ENCODE measurements around the gene DPF1.
A peak's percentile ranks its signal among the peaks of the same experiment; 100 is the strongest.
"Not testable (repeated sequence)": the region's sequence is repeated elsewhere in the genome, so short reads cannot be mapped to it uniquely, and the experiment has no call there.

The DPF1 gene

DNA sequence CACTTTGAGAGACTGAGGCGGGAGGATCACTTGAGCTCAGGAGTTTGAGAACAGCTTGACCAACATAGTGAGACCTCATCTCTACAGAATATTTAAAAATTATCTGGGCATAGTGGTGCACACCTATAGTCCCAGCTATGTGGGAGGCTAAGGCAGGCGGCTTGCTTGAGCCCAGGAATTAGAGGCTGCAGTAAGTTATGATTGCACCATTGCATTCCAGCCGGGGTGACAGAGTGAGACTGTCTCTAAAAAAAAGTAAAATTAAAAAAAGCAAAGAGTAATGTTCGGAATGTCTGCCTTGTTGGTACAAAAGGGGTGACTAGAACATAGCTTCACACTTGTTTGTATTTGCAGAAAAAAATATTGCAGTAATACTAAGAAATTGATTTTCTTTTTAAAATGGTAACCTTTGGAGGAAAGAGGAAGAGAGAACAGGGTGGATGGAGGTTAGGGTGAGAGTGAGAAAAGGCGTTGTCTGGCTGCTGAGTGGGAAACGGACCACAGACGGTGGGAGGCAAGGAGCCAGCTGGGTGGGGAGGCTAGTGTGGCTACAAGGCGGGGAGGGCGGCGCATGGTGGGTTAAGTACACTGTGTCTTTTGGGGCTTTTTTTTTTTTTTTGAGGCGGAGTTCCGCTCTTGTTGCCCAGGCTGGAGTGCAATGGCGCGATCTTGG is 21.9 kb upstream of the DPF1 start:
- no peak overlapping the region for H3K9ac ChIP-seq (ENCODE audit: insufficient read length)
- DNase-seq (ENCODE audit: low read depth, low spot score): no peak
- H3K4me3 ChIP-seq: no peak overlapping the region
- no peaks in the 10 kb centered on the region for H3K36me3 ChIP-seq (ENCODE audit: insufficient read depth, low read length)
- no peak overlapping the region for H3K27ac ChIP-seq
- no peaks in the 10 kb centered on the region for H3K9me3 ChIP-seq (ENCODE audit: low read depth, low read length)
- TF ChIP-seq EZH2 (IDR thresholded peaks at IDR 0.05) (no peak), FOXP2 (optimal IDR thresholded peaks at IDR 0.05; ENCODE audit: control extremely low read depth, extremely low read length, insufficient read depth) (no peak), POLR2AphosphoS5 (IDR thresholded peaks at IDR 0.05; ENCODE audit: borderline replicate concordance, low read depth, low read length) (no peak)

DNA sequence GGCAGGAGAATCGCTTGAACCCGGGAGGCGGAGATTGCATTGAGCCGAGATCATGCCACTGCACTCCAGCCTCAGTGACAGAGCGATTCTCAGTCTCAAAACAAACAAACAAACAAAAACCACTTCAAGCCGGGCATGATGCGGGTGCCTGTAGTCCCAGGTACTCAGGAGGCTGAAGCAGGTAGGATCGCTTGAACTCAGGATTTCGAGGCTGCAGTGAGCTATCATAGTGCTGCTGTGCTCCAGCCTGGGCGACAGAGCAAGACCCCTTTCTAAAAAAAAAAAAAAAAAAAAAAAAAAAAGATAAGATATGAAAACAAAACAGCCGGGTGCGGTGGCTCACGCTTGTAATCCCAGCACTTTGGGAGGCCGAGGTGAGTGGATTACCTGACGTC is 19.3 kb upstream of the DPF1 start:
- Histone ChIP-seq H3K36me3 (ENCODE audit: insufficient read depth, low read length) (no peaks in the 10 kb centered on the region), H3K9ac (ENCODE audit: insufficient read length) (no peak overlapping the region), H3K27ac (no peak overlapping the region), H3K4me3 (no peak overlapping the region; the same call in 1 of the 2 replicates), H3K9me3 (ENCODE audit: low read depth, low read length) (no peaks in the 10 kb centered on the region)
- TF ChIP-seq POLR2AphosphoS5 (IDR thresholded peaks at IDR 0.05; ENCODE audit: borderline replicate concordance, low read depth, low read length): no peak
- TF ChIP-seq EZH2 (IDR thresholded peaks at IDR 0.05): no peak
- no peak for TF ChIP-seq FOXP2 (optimal IDR thresholded peaks at IDR 0.05; ENCODE audit: control extremely low read depth, extremely low read length, insufficient read depth)
- no peak for DNase-seq (ENCODE audit: low read depth, low spot score)

GRCh38 chr19:38239816-38240215 is 15.8 kb upstream of the DPF1 start:
- Histone ChIP-seq H3K9me3 (ENCODE audit: low read depth, low read length) (no peaks in the 10 kb centered on the region), H3K9ac (ENCODE audit: insufficient read length) (no peak overlapping the region), H3K27ac (no peak overlapping the region), H3K36me3 (ENCODE audit: insufficient read depth, low read length) (no peaks in the 10 kb centered on the region), H3K4me3 (no peak overlapping the region)
- TF ChIP-seq POLR2AphosphoS5 (IDR thresholded peaks at IDR 0.05; ENCODE audit: borderline replicate concordance, low read depth, low read length) (no peak), EZH2 (IDR thresholded peaks at IDR 0.05) (no peak), FOXP2 (optimal IDR thresholded peaks at IDR 0.05; ENCODE audit: control extremely low read depth, extremely low read length, insufficient read depth) (no peak)
- no peak for DNase-seq (ENCODE audit: low read depth, low spot score)

DNA sequence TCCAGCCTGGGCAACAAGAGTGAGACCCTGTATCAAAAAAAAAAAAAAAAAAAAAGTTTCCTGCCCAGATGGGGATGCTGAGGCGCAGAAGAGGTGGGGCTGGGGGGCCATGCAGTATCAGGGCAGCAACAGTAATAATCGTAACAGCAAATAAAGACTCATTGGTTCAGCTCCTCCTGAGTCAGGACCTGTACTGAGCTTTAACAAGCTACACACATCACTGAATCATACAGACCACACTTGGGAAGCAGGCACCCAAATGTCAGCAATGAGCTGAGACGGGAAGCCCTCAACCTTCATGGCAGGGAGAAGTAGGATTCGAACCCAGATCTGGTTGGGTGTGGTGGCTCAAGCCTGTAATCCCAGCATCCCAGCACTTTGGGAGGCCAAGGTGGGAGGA is 10.6 kb upstream of the DPF1 start:
- no peak overlapping the region for H3K9ac ChIP-seq (ENCODE audit: insufficient read length)
- no peaks in the 10 kb centered on the region for H3K9me3 ChIP-seq (ENCODE audit: low read depth, low read length)
- H3K36me3 ChIP-seq (ENCODE audit: insufficient read depth, low read length): no peaks in the 10 kb centered on the region
- TF ChIP-seq EZH2 (IDR thresholded peaks at IDR 0.05): no peak
- no peak for TF ChIP-seq POLR2AphosphoS5 (IDR thresholded peaks at IDR 0.05; ENCODE audit: borderline replicate concordance, low read depth, low read length)
- TF ChIP-seq FOXP2 (optimal IDR thresholded peaks at IDR 0.05; ENCODE audit: control extremely low read depth, extremely low read length, insufficient read depth): no peak
- no peak overlapping the region for H3K27ac ChIP-seq
- H3K4me3 ChIP-seq: no peak overlapping the region
- DNase-seq (ENCODE audit: low read depth, low spot score): no peak

DNA sequence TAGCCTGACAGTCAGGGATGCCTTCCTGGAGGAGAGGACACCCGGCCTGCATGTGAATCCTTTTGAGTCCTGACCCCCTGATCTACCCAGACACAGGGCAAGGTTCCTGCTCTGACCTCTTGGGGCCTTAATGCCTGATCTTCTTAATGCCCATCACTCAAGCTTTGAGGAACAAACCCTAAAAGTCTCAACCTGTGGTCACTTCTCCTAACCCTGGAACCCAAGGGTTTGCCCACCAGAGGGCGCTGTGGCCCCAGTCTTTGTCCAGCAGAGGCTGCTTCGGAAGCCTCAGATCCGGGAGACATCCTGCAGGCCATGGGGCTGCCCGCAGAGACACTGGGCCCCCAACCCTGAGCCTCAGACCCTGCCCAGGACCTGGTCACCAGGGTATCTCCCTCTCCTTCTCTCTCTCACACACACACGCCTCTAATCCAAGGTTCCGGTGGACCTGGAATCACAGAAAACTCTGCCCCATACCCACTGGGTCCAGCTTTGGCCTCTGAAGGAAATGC is 9.8 kb upstream of the DPF1 start:
- Histone ChIP-seq H3K9ac (ENCODE audit: insufficient read length) (no peak overlapping the region), H3K4me3 (no peak overlapping the region), H3K36me3 (ENCODE audit: insufficient read depth, low read length) (no peaks in the 10 kb centered on the region), H3K27ac (no peak overlapping the region), H3K9me3 (ENCODE audit: low read depth, low read length) (no peaks in the 10 kb centered on the region)
- DNase-seq (ENCODE audit: low read depth, low spot score): no peak
- no peak for TF ChIP-seq FOXP2 (optimal IDR thresholded peaks at IDR 0.05; ENCODE audit: control extremely low read depth, extremely low read length, insufficient read depth)
- no peak for TF ChIP-seq EZH2 (IDR thresholded peaks at IDR 0.05)
- no peak for TF ChIP-seq POLR2AphosphoS5 (IDR thresholded peaks at IDR 0.05; ENCODE audit: borderline replicate concordance, low read depth, low read length)

DNA sequence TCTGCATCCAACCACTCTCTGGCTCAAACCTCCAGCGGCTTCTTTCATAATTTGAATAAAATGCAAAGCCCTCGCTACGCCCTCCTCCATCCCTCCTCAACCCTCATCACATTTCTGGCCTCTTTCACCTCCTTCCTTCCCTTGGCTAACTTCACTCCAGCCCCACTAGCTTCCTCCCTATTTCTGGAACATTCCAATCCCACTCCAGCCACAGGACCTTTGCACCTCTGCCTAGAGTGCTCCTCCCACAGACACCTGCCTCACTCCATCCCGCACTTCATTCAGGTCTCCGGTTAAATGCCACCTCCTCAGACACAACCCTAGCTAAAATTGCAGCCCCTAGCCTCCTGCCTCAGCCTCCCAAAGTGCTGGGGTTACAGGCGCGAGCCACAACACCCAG is 7.9 kb upstream of the DPF1 start:
- Histone ChIP-seq H3K27ac (no peak overlapping the region), H3K9me3 (ENCODE audit: low read depth, low read length) (no peaks in the 10 kb centered on the region), H3K4me3 (no peak overlapping the region), H3K36me3 (ENCODE audit: insufficient read depth, low read length) (no peaks in the 10 kb centered on the region), H3K9ac (ENCODE audit: insufficient read length) (no peak overlapping the region)
- no peak for DNase-seq (ENCODE audit: low read depth, low spot score)
- TF ChIP-seq FOXP2 (optimal IDR thresholded peaks at IDR 0.05; ENCODE audit: control extremely low read depth, extremely low read length, insufficient read depth): no peak
- TF ChIP-seq EZH2 (IDR thresholded peaks at IDR 0.05): no peak
- TF ChIP-seq POLR2AphosphoS5 (IDR thresholded peaks at IDR 0.05; ENCODE audit: borderline replicate concordance, low read depth, low read length): no peak

DNA sequence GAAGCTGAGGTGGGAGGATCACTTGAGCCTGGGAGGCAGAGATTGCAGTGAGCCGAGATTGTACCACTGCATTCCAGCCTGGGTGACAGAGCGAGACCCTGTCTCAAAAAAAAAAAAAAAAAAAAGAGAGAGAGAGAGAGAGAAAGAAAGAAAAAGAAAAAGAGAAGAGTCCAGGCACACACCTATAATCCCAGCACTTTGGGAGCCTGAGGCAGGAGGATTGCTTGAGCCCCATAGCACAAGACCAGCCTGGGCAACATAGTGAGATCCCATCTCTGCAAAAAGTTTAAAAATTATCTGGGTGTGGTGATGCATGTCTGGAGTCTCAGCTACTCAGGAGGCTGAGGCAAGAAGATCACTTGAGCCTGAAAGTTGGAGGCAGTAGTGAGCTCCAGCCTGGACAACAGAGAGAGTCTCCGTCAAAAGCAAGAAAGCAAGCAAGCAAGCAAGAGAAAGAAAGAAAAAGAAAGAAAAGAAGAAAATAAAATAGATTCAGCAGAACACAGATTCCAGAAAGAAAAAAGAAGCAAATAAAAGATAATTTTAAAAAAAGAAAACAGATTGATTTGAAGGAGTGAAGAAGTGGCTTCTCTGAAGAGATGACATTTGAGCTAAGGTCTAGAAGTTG is 6.6 kb upstream of the DPF1 start:
- H3K4me3 ChIP-seq; H3K9ac ChIP-seq (ENCODE audit: insufficient read length); DNase-seq (ENCODE audit: low read depth, low spot score); H3K9me3 ChIP-seq (ENCODE audit: low read depth, low read length); H3K27ac ChIP-seq; H3K36me3 ChIP-seq (ENCODE audit: insufficient read depth, low read length): not testable (repeated sequence)

DNA sequence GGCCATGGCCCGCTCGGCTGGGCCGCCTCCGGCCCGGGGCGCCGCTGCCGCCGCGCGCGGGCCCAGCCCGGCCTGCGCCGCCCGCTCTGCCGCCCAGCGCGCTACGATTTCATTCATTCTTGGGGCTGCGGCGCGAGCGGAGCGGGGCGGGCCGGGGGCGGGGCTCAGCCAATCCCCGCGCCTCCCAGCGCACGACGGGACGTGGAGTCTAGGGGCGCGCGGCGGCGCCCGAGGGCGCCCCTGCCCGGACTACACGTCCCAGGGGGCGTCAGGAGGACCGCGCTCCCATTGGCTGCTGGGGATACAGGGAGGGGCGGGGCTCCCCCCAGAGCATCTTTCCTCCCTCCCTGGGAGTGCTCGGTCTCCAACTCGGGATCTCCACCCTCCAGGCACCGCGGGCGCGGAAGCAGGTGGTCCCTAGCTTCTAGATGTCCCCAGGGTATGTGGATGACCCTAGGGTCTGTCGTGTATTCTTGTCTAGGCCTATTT is 5.6 kb upstream of the DPF1 start:
- TF ChIP-seq EZH2 (IDR thresholded peaks at IDR 0.05): no peak
- no peak for TF ChIP-seq FOXP2 (optimal IDR thresholded peaks at IDR 0.05; ENCODE audit: control extremely low read depth, extremely low read length, insufficient read depth)
- TF ChIP-seq POLR2AphosphoS5 (IDR thresholded peaks at IDR 0.05; ENCODE audit: borderline replicate concordance, low read depth, low read length): no peak
- Histone ChIP-seq H3K27ac (no peak overlapping the region), H3K4me3 (peak overlapping the region; percentile 78; the same call in 1 of the 2 replicates), H3K9ac (ENCODE audit: insufficient read length) (no peak overlapping the region), H3K36me3 (ENCODE audit: insufficient read depth, low read length) (no peaks in the 10 kb centered on the region), H3K9me3 (ENCODE audit: low read depth, low read length) (no peaks in the 10 kb centered on the region)
- DNase-seq (ENCODE audit: low read depth, low spot score): no peak

Data from SK-N-MC (cell line).